Ascending aorta (tissue), 2 donors: ENCODE results near the gene NUDT3. TPM values are rescaled to one million over a fixed set of nuclear protein-coding genes. Genes with fewer than 3 reads are reported as not detected.
"Not testable (repeated sequence)": the region's sequence is repeated elsewhere in the genome, so short reads cannot be mapped to it uniquely, and the experiment has no call there.

Source experiments
- DNase-seq, 2 donors: peaks; one replicate each; pipeline ENCODE4 v3.0.0-alpha.2; 2019; ENCODE audit warnings: low spot score in 2 of 2
- H3K27ac ChIP-seq, 2 donors: fragments of 200-600 bp; sonication (generic); one replicate each; pipeline ENCODE4 v1.5.1; 2016 to 2017; ENCODE audit warnings: mild to moderate bottlenecking in 1 of 2
- H3K27me3 ChIP-seq: fragments of 200-600 bp; sonication (generic); one replicate; pipeline ENCODE4 v1.5.1; 2017
- H3K36me3 ChIP-seq, 2 donors: fragments of 200-600 bp; sonication (generic); one replicate each; pipeline ENCODE4 v1.5.1; 2016
- H3K4me1 ChIP-seq, 2 donors: fragments of 200-600 bp; sonication (generic); one replicate each; pipeline ENCODE4 v1.5.1; 2016 to 2017; ENCODE audit warnings: mild to moderate bottlenecking in 1 of 2
- H3K4me3 ChIP-seq, 2 donors: fragments of 200-600 bp; sonication (generic); one replicate each; pipeline ENCODE4 v1.5.1; 2016 to 2017; ENCODE audit warnings: mild to moderate bottlenecking in 1 of 2
- H3K9me3 ChIP-seq, 2 donors: fragments of 200-600 bp; sonication (generic); one replicate each; pipeline ENCODE4 v1.5.1; 2016
- CTCF ChIP-seq, 3 experiments: fragments of 200-600 bp in 2 of 3; fragments of 450-650 bp in 1 of 3; sonication (generic) in 2 of 3; IDR thresholded peaks; one replicate each; pipeline ENCODE4 v1.5.1; 2016 to 2019; ENCODE audit warnings: antibody characterized with exemption in 3 of 3, mild to moderate bottlenecking in 1 of 3, moderate library complexity in 1 of 3
- intact Hi-C: fragments of 100-400 bp; cut with DNase I; formaldehyde crosslinking; loops from one replicate; pipeline ENCODE4 v1.15.1; 2023
- total RNA-seq: library from RNA; depleted of rRNA; stranded (reverse); fragments of >200 nt; gene quantifications from one replicate; pipeline ENCODE4 v1.1.0, GENCODE V29; 2016

Gene NUDT3
- total RNA-seq, 1 donor from 2014 or later, result 18.8 TPM

- no peak for DNase-seq
- H3K27ac ChIP-seq, result no peak overlapping the region
- no peaks in the 10 kb centered on the region for H3K36me3 ChIP-seq
- H3K27me3 ChIP-seq, result no peaks in the 10 kb centered on the region
- intact Hi-C loops, result no loop called here
- no peaks in the 10 kb centered on the region for H3K9me3 ChIP-seq
- H3K4me3 ChIP-seq, result no peak overlapping the region
- TF ChIP-seq CTCF (IDR thresholded peaks at IDR 0.05), result no peak
- peaks cover 0 to 28% of the 10 kb centered on the region in 2 donors for H3K4me1 ChIP-seq
Observed at GRCh38 chr6:34332251-34333198, 59.9 kb downstream of the NUDT3 start.

- Histone ChIP-seq H3K4me1 (peaks cover 0 to 21% of the 10 kb centered on the region in 2 donors), H3K36me3 (no peaks in the 10 kb centered on the region), H3K27ac (no peak overlapping the region), H3K4me3 (no peak overlapping the region), H3K9me3 (no peaks in the 10 kb centered on the region), H3K27me3 (no peaks in the 10 kb centered on the region)
- intact Hi-C loops, result no loop called here
- TF ChIP-seq CTCF (IDR thresholded peaks at IDR 0.05), result no peak
- no peak for DNase-seq
Observed at GRCh38 chr6:34331371-34332050, 61.0 kb downstream of the NUDT3 start.

- intact Hi-C loops, H3K9me3 ChIP-seq, H3K27me3 ChIP-seq, H3K27ac ChIP-seq, H3K4me3 ChIP-seq, H3K36me3 ChIP-seq, DNase-seq: not testable (repeated sequence)
- H3K4me1 ChIP-seq, result peaks cover 0 to 19% of the 10 kb centered on the region in 2 donors
Observed at GRCh38 chr6:34329814-34330213, 62.7 kb downstream of the NUDT3 start.

- no peaks in the 10 kb centered on the region for H3K9me3 ChIP-seq
- H3K4me1 ChIP-seq, result peaks cover 0 to 13% of the 10 kb centered on the region in 2 donors
- H3K27ac ChIP-seq, result no peak overlapping the region
- no peak overlapping the region for H3K4me3 ChIP-seq
- no peaks in the 10 kb centered on the region for H3K36me3 ChIP-seq
- no peak for TF ChIP-seq CTCF (IDR thresholded peaks at IDR 0.05)
- intact Hi-C loops, result no loop called here
- no peaks in the 10 kb centered on the region for H3K27me3 ChIP-seq
- DNase-seq, result no peak
Observed at GRCh38 chr6:34328969-34329368, 63.5 kb downstream of the NUDT3 start.

GRCh38 chr6:34327313-34328205 is 64.9 kb downstream of the NUDT3 start:
- H3K4me1 ChIP-seq, H3K4me3 ChIP-seq, H3K27me3 ChIP-seq, H3K27ac ChIP-seq, DNase-seq, H3K36me3 ChIP-seq, H3K9me3 ChIP-seq, intact Hi-C loops: not testable (repeated sequence)

- H3K4me3 ChIP-seq, result no peak overlapping the region
- intact Hi-C loops, result no loop called here
- H3K27ac ChIP-seq, result no peak overlapping the region
- DNase-seq, result no peak
- no peaks in the 10 kb centered on the region for H3K27me3 ChIP-seq
- H3K9me3 ChIP-seq, result no peaks in the 10 kb centered on the region
- no peak for TF ChIP-seq CTCF (IDR thresholded peaks at IDR 0.05)
- H3K36me3 ChIP-seq, result no peaks in the 10 kb centered on the region
- peaks cover 0 to 6% of the 10 kb centered on the region in 2 donors for H3K4me1 ChIP-seq
Observed at GRCh38 chr6:34325633-34326032, 66.8 kb downstream of the NUDT3 start.
